NCI-H524 (cell line): ENCODE results near the gene GPX4.
A peak's percentile ranks its signal among the peaks of the same experiment; 100 is the strongest.

ENCODE experiments used
- DNase-seq, 2 experiments: peaks; one replicate each; lab custom pipeline; 2025; lab: John Stamatoyannopoulos, UW

The GPX4 gene

GRCh38 chr19:1068009-1069001 lies 35.5 kb upstream of the GPX4 start:
- DNase-seq, result no peak

GRCh38 chr19:1069009-1069779 lies 34.6 kb upstream of the GPX4 start:
- DNase-seq, result no peak

- DNase-seq, result peak in 1 of 2 experiments; percentile 27
These were observed 33.2 kb upstream of the GPX4 start for GRCh38 chr19:1070576-1070930.

- peak in 1 of 2 experiments; percentile 38 for DNase-seq
These were observed 32.6 kb upstream of the GPX4 start for GRCh38 chr19:1070931-1071791.

GRCh38 chr19:1072371-1073015 lies 31.3 kb upstream of the GPX4 start:
- DNase-seq, result no peak

- DNase-seq, result no peak
These were observed 30.5 kb upstream of the GPX4 start for GRCh38 chr19:1073063-1073955.

GRCh38 chr19:1073956-1074517 lies 29.8 kb upstream of the GPX4 start:
- no peak for DNase-seq

GRCh38 chr19:1074544-1075283 lies 29.1 kb upstream of the GPX4 start:
- DNase-seq, result peak; percentile 85 to 89

- no peak for DNase-seq
These were observed 27.8 kb upstream of the GPX4 start for GRCh38 chr19:1076046-1076386.

- no peak for DNase-seq
These were observed 26.8 kb upstream of the GPX4 start for GRCh38 chr19:1076951-1077350.

- DNase-seq, result peak; percentile 61 to 78
These were observed 24.2 kb upstream of the GPX4 start for GRCh38 chr19:1079566-1080111.

- DNase-seq, result no peak
These were observed 23.2 kb upstream of the GPX4 start for GRCh38 chr19:1080360-1081161.

- peak in 1 of 2 experiments; percentile 51 for DNase-seq
These were observed 22.3 kb upstream of the GPX4 start for GRCh38 chr19:1081301-1082164.

GRCh38 chr19:1082165-1082927 lies 21.4 kb upstream of the GPX4 start:
- peak; percentile 56 to 66 for DNase-seq

- DNase-seq, result no peak
These were observed 20.6 kb upstream of the GPX4 start for GRCh38 chr19:1082928-1083816.
